HepG2 (cell line): ENCODE data around the gene ST6GALNAC2. TPM values are rescaled to one million over a fixed set of nuclear protein-coding genes. Genes with fewer than 3 reads are reported as not detected.

Source experiments
- ATM ChIP-seq: fragments of 450-650 bp; IDR thresholded peaks from 2 replicates; pipeline ENCODE4 v1.7.1; 2017; ENCODE audit warnings: mild to moderate bottlenecking, borderline replicate concordance
- KDM1A ChIP-seq: IDR thresholded peaks from 2 replicates; pipeline ENCODE4 v1.6.1; 2016; ENCODE audit warnings: missing compliant biosample characterization
- KDM5B ChIP-seq: sonication (generic); formaldehyde crosslinking; IDR thresholded peaks from 2 replicates; pipeline ENCODE4 v1.4.0; 2020; ENCODE audit warnings: missing genetic modification reagents, mild to moderate bottlenecking, borderline replicate concordance
- NBN ChIP-seq: fragments of 450-650 bp; conservative IDR thresholded peaks from 2 replicates; pipeline ENCODE4 v1.6.1; 2017
- NFKB2 ChIP-seq: sonication (generic); formaldehyde crosslinking; IDR thresholded peaks from 2 replicates; pipeline ENCODE4 v1.4.0; 2020; ENCODE audit warnings: missing genetic modification reagents, borderline replicate concordance
- PHF5A ChIP-seq: IDR thresholded peaks from one replicate; pipeline ENCODE4 v1.6.1; 2018; ENCODE audit warnings: low read depth, missing genetic modification reagents; ENCODE audit not compliant: unreplicated experiment
- POLR2AphosphoS2 ChIP-seq: IDR thresholded peaks from 2 replicates; pipeline ENCODE4 v1.6.1; 2011; ENCODE audit warnings: low read depth, low read length, improper control_type of control experiment
- ZC3H4 ChIP-seq: sonication (generic); formaldehyde crosslinking; IDR thresholded peaks from 2 replicates; pipeline ENCODE4 v1.4.0; 2020; ENCODE audit warnings: missing genetic modification reagents, borderline replicate concordance
- ZMYM2 ChIP-seq: sonication (generic); formaldehyde crosslinking; IDR thresholded peaks from 2 replicates; pipeline ENCODE4 v1.8.0; 2022; ENCODE audit warnings: mild to moderate bottlenecking, missing genetic modification reagents
- ZNF367 ChIP-seq: sonication (generic); formaldehyde crosslinking; IDR thresholded peaks from 2 replicates; pipeline ENCODE4 v1.4.0; 2020; ENCODE audit warnings: missing genetic modification reagents, borderline replicate concordance
- ZNF547 ChIP-seq: sonication (generic); formaldehyde crosslinking; IDR thresholded peaks from 2 replicates; pipeline ENCODE4 v1.5.1; 2020; ENCODE audit warnings: mild to moderate bottlenecking, missing genetic modification reagents
- ZNF549 ChIP-seq: sonication (generic); formaldehyde crosslinking; IDR thresholded peaks from 2 replicates; pipeline ENCODE4 v1.5.0; 2020; ENCODE audit warnings: missing genetic modification reagents
- ZNF644 ChIP-seq: IDR thresholded peaks from 2 replicates; pipeline ENCODE4 v1.6.1; 2016; ENCODE audit warnings: low read depth
- polyA plus RNA-seq, 8 experiments: library from polyadenylated mRNA; depleted of rRNA in 3 of 8; stranded (reverse) in 7 of 8; unstranded in 1 of 8; fragments of >200 nt; fragmentation: Illumina TruSeq in 4 of 8; extraction: Trizol in 4 of 8; gene quantifications; 2 replicates each; pipeline versions ENCODE4 v1.2.1 to v1.2.3, GENCODE V29; 2011 to 2016; ENCODE audit warnings: low read depth in 4 of 8, missing spikeins in 1 of 8, mixed read lengths in 1 of 8; ENCODE audit not compliant: insufficient read depth in 1 of 8
- total RNA-seq, 5 experiments: library from RNA; depleted of rRNA; stranded (reverse); fragments of >200 nt; fragmentation: Illumina TruSeq; extraction: Trizol; gene quantifications; 2 replicates each; pipeline ENCODE4 v1.2.3, GENCODE V29; 2016; ENCODE audit warnings: low read depth in 1 of 5
- TF ChIP-seq, protein P1 (sequence below): IDR thresholded peaks from 2 replicates; pipeline ENCODE4 v1.6.1; 2012; ENCODE audit warnings: low read depth, low read length, improper control_type of control experiment
- TF ChIP-seq, protein P2 (sequence below): sonication (generic); formaldehyde crosslinking; conservative IDR thresholded peaks from 2 replicates; pipeline ENCODE4 v1.8.1; 2023; ENCODE audit warnings: missing genetic modification reagents
- TF ChIP-seq, protein P3 (sequence below): sonication (generic); formaldehyde crosslinking; IDR thresholded peaks from 2 replicates; pipeline ENCODE4 v1.5.1; 2020; ENCODE audit warnings: missing genetic modification reagents, mild to moderate bottlenecking, borderline replicate concordance
- TF ChIP-seq, protein P4 (sequence below): sonication (generic); formaldehyde crosslinking; IDR thresholded peaks from 2 replicates; pipeline ENCODE4 v1.4.0; 2020; ENCODE audit warnings: mild to moderate bottlenecking, missing genetic modification reagents, borderline replicate concordance

ST6GALNAC2 gene
- total and polyA plus RNA-seq, 2 of the 13 experiments (the other 11 are each of a cell fraction or from before 2014, with no cell fraction given), result 0.12 to 0.49 TPM

DNA sequence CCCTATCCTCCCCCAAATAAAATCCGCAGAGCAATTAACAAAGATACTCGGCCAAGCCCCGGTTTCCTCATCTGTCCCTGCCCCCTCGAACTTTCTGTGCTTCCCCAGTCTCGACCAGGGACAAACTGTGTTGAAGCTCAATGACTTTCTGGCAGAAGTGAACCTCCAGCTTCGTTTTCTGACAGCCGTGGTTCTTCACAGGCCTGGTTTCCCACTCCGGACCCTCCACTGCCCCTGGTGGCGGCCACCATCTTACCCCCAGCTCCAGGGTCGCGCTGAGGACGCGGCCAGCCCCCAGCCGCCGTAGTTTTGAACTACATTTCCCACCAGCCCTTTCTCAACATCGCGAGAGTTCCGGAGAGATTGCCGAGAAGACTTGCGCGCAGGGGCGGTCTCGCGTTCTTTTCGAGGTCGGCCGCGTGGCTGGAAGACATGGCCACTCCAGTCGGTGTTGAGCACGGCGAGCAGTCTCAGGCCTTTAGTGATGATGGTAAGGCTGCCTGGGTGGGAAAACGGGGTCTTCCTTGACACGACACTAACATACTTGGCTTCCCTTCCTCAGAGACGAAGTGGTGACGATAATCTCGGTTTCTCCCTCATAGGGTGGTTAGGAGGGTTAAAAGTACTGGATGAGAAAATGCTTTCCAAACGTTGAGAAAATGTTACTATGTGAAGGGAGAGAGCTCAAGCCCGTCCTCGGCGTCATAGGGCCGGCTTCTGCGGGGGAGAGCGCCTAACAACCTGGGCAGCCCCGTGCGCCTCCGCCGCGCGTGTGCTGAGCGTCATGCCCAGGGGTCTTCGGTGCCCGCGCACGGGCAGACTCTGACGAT lies 28.1 kb downstream of the ST6GALNAC2 start (continued):
- TF ChIP-seq ZNF644 (CRISPR knock-in tag) (0 out of 2 replicates have a peak, but pooled peaks have one; percentile 7), KDM1A (CRISPR knock-in tag) (no peak; the same call in 1 of the 2 replicates), ZNF547 (CRISPR knock-in tag) (peak; percentile 93), PHF5A (CRISPR knock-in tag) (peak; percentile 59), POLR2AphosphoS2 (peak; percentile 38; the same call in 1 of the 2 replicates), NFKB2 (peak; percentile 92; the same call in 1 of the 2 replicates), ZNF549 (CRISPR knock-in tag) (no peak), NBN (no peak), ZMYM2 (CRISPR knock-in tag) (0 out of 2 replicates have a peak, but pooled peaks have one; percentile 71), ZC3H4 (CRISPR knock-in tag) (peak; percentile 16; the same call in 1 of the 2 replicates), ATM (no peak), ZNF367 (no peak), KDM5B (peak; percentile 78)
- TF ChIP-seq, protein P1, sequence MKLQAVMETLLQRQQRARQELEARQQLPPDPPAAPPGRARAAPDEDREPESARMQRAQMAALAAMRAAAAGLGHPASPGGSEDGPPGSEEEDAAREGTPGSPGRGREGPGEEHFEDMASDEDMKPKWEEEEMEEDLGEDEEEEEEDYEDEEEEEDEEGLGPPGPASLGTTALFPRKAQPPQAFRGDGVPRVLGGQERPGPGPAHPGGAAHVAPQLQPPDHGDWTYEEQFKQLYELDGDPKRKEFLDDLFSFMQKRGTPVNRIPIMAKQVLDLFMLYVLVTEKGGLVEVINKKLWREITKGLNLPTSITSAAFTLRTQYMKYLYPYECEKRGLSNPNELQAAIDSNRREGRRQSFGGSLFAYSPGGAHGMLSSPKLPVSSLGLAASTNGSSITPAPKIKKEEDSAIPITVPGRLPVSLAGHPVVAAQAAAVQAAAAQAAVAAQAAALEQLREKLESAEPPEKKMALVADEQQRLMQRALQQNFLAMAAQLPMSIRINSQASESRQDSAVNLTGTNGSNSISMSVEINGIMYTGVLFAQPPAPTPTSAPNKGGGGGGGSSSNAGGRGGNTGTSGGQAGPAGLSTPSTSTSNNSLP, result no peak
- TF ChIP-seq, protein P2, sequence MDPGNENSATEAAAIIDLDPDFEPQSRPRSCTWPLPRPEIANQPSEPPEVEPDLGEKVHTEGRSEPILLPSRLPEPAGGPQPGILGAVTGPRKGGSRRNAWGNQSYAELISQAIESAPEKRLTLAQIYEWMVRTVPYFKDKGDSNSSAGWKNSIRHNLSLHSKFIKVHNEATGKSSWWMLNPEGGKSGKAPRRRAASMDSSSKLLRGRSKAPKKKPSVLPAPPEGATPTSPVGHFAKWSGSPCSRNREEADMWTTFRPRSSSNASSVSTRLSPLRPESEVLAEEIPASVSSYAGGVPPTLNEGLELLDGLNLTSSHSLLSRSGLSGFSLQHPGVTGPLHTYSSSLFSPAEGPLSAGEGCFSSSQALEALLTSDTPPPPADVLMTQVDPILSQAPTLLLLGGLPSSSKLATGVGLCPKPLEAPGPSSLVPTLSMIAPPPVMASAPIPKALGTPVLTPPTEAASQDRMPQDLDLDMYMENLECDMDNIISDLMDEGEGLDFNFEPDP, result peak; percentile 55; the same call in 1 of the 2 replicates
- TF ChIP-seq, protein P3, sequence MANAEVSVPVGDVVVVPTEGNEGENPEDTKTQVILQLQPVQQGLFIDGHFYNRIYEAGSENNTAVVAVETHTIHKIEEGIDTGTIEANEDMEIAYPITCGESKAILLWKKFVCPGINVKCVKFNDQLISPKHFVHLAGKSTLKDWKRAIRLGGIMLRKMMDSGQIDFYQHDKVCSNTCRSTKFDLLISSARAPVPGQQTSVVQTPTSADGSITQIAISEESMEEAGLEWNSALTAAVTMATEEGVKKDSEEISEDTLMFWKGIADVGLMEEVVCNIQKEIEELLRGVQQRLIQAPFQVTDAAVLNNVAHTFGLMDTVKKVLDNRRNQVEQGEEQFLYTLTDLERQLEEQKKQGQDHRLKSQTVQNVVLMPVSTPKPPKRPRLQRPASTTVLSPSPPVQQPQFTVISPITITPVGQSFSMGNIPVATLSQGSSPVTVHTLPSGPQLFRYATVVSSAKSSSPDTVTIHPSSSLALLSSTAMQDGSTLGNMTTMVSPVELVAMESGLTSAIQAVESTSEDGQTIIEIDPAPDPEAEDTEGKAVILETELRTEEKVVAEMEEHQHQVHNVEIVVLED (CRISPR knock-in tag), result peak; percentile 90
- TF ChIP-seq, protein P4, sequence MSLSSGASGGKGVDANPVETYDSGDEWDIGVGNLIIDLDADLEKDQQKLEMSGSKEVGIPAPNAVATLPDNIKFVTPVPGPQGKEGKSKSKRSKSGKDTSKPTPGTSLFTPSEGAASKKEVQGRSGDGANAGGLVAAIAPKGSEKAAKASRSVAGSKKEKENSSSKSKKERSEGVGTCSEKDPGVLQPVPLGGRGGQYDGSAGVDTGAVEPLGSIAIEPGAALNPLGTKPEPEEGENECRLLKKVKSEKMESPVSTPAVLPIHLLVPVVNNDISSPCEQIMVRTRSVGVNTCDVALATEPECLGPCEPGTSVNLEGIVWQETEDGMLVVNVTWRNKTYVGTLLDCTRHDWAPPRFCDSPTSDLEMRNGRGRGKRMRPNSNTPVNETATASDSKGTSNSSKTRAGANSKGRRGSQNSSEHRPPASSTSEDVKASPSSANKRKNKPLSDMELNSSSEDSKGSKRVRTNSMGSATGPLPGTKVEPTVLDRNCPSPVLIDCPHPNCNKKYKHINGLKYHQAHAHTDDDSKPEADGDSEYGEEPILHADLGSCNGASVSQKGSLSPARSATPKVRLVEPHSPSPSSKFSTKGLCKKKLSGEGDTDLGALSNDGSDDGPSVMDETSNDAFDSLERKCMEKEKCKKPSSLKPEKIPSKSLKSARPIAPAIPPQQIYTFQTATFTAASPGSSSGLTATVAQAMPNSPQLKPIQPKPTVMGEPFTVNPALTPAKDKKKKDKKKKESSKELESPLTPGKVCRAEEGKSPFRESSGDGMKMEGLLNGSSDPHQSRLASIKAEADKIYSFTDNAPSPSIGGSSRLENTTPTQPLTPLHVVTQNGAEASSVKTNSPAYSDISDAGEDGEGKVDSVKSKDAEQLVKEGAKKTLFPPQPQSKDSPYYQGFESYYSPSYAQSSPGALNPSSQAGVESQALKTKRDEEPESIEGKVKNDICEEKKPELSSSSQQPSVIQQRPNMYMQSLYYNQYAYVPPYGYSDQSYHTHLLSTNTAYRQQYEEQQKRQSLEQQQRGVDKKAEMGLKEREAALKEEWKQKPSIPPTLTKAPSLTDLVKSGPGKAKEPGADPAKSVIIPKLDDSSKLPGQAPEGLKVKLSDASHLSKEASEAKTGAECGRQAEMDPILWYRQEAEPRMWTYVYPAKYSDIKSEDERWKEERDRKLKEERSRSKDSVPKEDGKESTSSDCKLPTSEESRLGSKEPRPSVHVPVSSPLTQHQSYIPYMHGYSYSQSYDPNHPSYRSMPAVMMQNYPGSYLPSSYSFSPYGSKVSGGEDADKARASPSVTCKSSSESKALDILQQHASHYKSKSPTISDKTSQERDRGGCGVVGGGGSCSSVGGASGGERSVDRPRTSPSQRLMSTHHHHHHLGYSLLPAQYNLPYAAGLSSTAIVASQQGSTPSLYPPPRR (CRISPR knock-in tag), result peak; percentile 46
